ENCODE measurements around the gene SLC38A3.

SLC38A3 gene

GRCh38 chr3:50192689-50193141 is 12.4 kb upstream of the SLC38A3 start:
- peak; percentile 65 for DNase-seq (ENCODE audit: low spot score)

- no peak for DNase-seq (ENCODE audit: low spot score)
Observed at GRCh38 chr3:50193286-50193685, 11.8 kb upstream of the SLC38A3 start.

GRCh38 chr3:50193746-50194127 is 11.3 kb upstream of the SLC38A3 start:
- no peak for DNase-seq (ENCODE audit: low spot score)

GRCh38 chr3:50194128-50194902 is 10.8 kb upstream of the SLC38A3 start:
- peak; percentile 71 for DNase-seq (ENCODE audit: low spot score)

GRCh38 chr3:50194903-50195500 is 10.1 kb upstream of the SLC38A3 start:
- DNase-seq (ENCODE audit: low spot score): no peak

- no peak for DNase-seq (ENCODE audit: low spot score)
Observed at GRCh38 chr3:50195501-50196252, 9.4 kb upstream of the SLC38A3 start.

- no peak for DNase-seq (ENCODE audit: low spot score)
Observed at GRCh38 chr3:50196253-50196801, 8.7 kb upstream of the SLC38A3 start.

GRCh38 chr3:50201573-50202315 is 3.3 kb upstream of the SLC38A3 start:
- DNase-seq (ENCODE audit: low spot score): no peak

GRCh38 chr3:50202353-50203112 is 2.5 kb upstream of the SLC38A3 start:
- no peak for DNase-seq (ENCODE audit: low spot score)

GRCh38 chr3:50203113-50203808 is 1.8 kb upstream of the SLC38A3 start:
- no peak for DNase-seq (ENCODE audit: low spot score)

GRCh38 chr3:50203809-50204803 is 965 bp upstream of the SLC38A3 start:
- DNase-seq (ENCODE audit: low spot score): no peak

- DNase-seq (ENCODE audit: low spot score): no peak
Observed at GRCh38 chr3:50205413-50206276, 574 bp downstream of the SLC38A3 start.

GRCh38 chr3:50207359-50208042 is 2.4 kb downstream of the SLC38A3 start:
- no peak for DNase-seq (ENCODE audit: low spot score)

- no peak for DNase-seq (ENCODE audit: low spot score)
Observed at GRCh38 chr3:50208677-50209344, 3.7 kb downstream of the SLC38A3 start.

- DNase-seq (ENCODE audit: low spot score): no peak
Observed at GRCh38 chr3:50210176-50210509, 5.1 kb downstream of the SLC38A3 start.

- no peak for DNase-seq (ENCODE audit: low spot score)
Observed at GRCh38 chr3:50210510-50211367, 5.7 kb downstream of the SLC38A3 start.

Measured in Ammon's horn (tissue), 1 donor.